Stimulated activated CD4-positive, alpha-beta T cell treated with anti-CD3 and anti-CD28 coated beads, Interleukin-1b, Interleukin-23, amount 100 ng/mL, for 24 hours (primary cell): ENCODE measurements around the gene BEX3.
"Not testable (repeated sequence)": the region's sequence is repeated elsewhere in the genome, so short reads cannot be mapped to it uniquely, and the experiment has no call there.

ENCODE experiments used
- DNase-seq, 4 experiments: peaks; one replicate each; pipeline ENCODE4 v3.0.0-alpha.2; 2020; ENCODE audit warnings: low read depth in 4 of 4, low spot score in 1 of 4

Gene BEX3

DNA sequence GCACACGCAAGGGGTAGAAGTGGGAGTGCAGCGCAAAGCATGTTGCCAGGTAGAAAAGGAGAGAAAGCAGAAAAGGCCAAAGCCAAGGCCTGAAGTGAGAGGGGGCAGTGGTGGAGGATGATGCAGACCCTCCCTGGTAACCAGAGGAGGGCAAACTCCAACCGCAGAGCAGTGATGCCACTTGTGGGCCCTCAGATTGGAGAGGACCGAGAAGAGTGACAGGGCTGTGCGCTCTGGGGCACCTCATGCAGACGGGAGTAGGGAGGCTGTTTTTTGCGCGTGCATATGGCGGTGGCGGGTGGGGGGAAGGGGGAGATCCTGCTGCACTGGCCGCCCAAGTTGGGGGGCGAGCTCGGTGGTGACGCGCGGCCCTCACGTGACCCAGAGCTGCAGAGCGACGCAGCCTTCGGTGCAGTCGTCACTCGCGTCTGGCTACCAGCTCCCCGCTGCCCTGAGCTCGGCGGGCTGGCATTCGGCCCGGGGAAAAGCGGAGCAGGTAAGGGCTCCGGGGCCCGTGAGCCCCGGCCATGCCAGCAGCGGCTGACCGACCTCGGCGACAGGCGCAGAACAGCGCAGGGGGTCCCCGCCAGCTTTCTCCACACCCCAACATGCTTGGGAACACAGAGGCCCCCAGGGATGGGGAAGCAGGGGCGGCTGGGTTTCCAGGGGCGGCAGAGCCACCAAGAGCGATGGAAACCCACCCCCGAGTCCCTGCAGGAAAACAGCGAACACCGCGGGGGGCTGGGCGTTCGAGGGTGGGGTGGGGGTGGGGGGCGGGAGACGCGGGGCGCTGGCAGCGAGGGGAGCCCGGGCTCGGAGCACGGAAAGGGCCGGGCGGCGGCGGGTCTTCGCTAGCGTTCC lies at the start of gene BEX3:
Gene BEX3, plus strand, starts transcription at position 421 of the 861 bp plus-strand sequence. CDS start 984 bp downstream, outside the sequence.
- no peak for DNase-seq

DNA sequence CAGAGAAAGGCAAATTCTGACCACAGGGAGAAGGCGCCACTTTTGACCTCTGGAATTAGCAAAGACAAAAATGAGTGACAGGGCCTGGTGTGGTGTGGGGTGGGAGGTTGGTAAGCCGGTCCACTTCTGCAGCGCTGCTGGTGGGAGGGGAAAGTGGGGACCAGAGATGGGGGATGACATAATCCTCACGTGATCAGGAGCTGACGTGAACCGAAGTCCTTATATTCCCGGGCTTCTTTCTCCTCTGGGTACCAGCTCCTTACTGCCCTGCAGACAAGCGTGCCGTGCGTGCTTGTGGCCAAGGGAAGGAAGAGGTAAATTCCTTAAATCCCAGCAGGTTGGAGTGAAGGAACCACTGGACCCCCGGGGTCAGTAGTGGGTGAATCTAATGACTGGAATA lies 46.3 kb upstream of the BEX3 start, which contains the start of gene TCEAL7:
Gene TCEAL7, plus strand, starts transcription at position 249 of the 400 bp plus-strand sequence. CDS start 1,165 bp downstream, outside the sequence.
- DNase-seq = no peak

DNA sequence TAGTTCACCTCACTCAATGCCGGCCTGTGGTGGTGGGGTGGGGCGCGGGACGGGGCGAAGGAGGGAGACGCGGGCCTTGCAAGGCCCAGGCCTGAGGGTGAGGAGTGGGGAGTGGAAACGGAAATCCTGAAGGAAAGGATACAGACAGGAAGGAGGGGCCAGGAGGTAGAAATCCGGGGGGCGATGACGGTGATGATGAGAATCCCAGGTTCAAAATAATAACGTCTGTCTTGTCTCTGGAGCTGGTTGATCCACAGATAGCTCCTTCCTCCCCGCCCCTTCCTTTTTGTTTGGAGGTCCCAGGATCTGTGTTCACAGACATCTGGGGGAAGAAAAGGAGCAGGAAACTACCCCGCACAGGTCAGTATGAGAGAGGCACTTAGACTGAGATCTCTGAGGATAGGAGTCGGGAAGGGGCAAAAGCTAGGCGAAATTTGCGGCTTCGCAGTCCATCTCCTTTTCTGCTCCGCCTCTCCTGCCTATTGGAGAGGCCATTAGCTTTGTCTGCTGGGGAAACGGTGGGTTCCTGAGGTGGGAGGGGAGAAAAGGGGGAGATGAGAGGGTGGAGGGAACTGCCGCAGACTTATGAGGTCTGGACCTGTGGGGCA lies 45.6 kb upstream of the BEX3 start:
- no peak for DNase-seq

DNA sequence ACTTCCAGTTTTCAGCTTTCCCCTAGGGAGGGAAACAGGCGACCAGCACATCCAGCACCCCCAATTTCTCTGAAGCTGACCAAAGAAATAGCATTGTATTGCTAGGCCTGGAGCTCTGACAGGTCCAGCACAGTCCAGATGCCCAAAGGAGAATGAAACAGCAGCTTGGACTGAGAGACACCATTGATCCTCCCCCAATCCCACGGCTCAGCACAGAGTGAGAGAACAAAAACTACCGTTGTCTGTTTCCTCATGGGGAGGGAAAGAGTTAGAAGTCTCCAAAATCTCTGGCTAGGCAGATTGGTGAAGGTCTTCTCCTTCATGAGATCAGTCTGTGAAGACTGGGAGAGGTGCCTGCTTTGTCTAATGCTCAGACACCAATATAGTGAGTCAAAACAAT lies 37.7 kb upstream of the BEX3 start:
- no peak for DNase-seq

DNA sequence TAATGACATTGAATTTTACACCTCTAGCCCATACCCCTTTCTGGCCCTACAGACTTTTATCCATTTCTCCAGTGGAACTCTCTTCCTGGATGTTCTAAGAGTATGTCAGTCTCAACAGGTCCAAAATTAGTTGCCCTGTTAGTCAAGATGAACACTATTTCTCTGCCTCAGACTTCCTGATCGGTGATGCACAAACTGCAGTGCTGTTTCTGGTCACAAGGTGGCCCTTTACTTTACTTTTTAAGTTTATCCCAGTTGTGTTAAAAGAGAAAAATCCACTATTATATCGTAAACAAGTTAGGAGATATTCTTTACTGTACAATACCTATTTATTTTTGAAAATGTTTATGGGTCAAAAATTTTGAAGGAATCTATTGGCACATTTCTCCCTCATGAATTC lies 33.2 kb upstream of the BEX3 start:
- peak in 2 of 4 experiments; percentile 12 to 25 for DNase-seq

DNA sequence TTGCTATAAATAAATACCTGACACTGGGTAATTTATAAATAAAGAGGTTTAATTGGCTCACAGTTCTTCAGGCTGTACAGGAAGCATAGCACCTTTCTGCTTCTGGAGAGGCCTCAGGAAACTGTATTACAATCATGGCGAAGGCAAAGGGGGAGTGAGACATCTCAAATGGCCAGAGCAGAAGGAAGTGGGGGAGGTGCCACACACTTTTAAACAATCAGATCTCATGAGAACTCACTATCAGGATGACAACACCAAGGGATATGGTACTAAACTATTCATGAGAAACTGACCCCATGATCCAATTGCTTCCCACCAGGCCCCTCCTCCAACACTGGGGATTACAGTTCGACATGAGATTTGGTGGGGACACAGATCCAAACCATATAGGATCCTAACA lies 31.7 kb upstream of the BEX3 start:
- DNase-seq = no peak

DNA sequence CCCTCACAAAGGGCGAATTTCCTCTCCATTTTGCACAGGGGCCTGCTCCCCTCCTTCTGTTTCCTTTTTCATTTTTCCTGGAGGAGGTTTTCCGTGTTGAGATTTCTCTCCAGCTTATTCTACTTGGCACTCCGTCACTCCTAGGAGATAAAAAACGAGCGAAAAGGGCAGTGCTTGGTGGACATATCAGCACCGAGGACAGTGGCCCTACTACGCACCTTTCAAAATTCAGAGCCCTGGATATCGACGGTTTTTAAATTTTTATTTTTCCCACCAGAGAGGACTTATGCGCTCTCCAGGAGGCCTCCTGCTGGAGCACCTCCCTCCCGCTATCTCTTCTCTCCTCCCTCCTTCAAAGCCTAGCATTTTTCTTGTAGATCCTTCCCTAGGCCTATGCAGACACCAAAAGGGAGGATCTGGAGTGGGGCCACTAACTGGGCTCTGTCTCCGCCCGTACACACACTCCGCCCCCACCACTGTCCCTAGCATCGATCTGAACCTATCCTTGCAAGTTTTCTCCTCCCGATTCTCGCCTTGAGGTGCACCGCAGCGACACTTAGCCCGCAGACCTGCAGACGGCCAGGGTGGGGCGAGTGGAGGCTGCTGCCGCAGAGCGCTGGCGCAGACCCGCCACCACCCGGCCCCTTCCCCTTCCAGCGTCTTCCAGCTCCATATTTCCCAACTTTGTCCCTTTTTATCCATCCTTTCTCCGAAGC lies 28.5 kb upstream of the BEX3 start:
- DNase-seq = no peak

DNA sequence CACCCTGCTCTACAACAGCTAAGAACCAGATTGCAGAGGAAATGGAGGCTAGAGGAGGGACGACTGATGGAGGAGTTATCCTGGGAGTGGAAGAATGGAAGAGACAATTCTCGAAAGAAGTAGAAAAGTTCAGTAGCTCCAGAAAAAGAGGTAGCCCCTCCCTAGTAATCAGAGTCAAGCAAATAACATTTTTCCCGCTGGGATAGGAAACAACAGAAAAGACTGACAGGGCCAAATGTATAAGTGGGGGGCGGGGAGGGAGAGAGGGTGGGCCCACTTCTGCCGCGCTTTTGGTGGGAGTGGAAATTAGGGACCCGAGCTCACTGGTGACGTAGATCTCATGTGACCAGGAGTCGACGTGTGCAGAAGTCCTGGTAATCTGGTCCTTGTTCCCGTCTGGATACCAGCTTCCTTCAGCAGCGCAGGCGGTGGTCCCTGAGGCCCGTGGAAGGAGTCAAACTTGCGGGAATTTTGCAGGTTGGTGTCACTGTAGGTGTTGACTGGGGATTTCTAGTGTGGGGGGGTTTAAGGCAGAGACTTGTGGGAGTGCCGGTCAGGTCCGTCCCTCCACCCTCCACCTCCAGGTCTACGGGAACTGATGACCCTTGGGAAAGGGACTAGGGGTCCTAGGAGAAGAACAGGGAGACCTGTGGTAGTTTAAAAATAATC lies 20.1 kb upstream of the BEX3 start, which contains the start of gene TCEAL9:
Gene TCEAL9, plus strand, starts transcription at position 377 of the 669 bp plus-strand sequence. CDS start 1,179 bp downstream, outside the sequence.
- no peak for DNase-seq

DNA sequence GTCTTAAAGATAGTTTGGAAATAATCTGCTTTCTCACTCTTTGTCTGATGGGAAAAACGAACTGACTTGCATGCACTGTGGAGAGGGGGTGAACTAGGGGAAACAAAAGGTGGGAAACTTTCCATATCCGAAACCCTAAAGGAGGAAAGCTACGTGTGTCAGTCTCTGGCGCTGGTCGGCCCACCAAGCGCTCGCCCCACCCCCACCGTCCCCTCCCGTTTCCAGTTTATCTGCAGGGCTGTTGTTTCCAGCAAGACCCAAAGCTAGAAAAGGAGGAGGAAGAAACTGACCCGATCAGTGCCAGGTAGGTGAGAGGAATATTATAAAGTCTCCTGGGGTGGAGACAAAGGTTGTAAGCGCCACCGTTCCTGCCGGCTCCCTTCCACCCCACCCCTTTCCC lies 19.5 kb upstream of the BEX3 start:
- DNase-seq = no peak

DNA sequence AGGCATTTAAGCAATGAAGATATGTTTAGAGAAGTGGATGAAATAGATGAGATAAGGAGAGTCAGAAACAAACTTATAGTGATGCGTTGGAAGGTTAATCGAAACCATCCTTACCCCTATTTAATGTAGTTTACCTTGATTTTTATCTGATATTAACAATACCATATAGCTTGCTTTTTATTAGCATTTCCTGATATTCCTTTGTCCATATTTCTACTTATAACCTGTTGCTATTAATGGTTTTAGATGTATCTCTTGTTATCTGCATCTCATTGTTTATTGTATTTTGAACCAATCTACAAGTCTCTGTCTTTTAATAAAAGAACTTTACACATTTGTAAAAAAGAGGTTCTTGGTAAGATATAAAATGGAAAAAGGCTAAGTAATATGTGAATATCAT lies 18.5 kb upstream of the BEX3 start:
- DNase-seq = no peak

DNA sequence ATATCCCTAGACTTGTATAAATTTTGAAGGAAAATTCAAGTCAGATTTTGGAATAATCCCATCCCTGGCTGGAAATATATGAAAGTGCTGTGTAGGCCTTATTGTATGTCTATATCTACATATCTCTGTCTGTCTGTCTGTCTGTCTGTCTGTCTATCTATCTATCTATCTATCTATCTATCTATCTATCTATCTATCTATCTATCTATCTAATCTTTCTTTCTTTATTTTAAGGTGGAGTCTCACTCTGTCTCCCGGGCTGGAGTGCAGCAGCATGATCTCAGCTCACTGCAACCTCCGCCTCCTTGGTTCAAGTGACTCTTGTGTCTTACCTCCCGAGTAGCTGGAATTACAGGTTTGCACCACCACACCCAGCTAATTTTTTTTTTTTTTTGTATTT lies 16.7 kb upstream of the BEX3 start:
- DNase-seq = not testable (repeated sequence)

DNA sequence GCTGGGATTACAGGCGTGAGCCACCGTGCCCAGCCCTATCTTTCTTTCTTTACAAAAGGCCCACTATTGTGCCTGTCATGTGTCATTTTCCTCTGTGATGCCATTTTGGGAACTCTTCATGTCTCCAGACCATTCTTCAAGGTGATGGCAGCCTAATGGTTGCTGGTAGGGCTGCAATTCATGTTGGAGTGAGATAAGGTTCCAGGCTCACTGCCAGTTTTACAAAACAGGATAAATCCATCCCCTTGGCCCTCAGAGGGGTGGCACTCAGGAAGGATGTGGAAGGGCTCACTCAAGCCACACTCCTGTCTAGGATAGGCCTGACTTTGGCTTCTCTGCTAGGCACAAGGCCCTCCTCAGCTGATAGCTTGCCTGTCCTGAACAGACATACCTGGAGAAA lies 16.2 kb upstream of the BEX3 start:
- DNase-seq = no peak

DNA sequence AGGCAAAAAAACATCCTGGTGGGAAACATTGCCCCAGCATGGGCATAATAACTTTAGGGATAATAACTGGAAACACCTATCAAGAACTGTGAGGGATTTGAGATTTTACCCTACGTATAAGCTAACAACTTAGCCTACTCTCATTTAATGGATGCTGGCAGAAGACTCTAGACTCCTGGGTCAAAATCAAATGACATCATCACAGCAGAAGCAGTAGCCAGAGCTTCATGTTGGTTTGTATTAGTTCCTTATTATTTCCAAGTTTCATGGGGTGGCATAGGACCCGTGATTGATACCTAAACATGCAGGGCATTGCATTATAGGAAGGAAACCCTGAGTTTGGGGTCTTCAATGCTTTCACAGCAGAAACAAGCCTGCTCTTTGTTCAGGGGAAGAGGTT lies 15.4 kb upstream of the BEX3 start:
- DNase-seq = no peak

DNA sequence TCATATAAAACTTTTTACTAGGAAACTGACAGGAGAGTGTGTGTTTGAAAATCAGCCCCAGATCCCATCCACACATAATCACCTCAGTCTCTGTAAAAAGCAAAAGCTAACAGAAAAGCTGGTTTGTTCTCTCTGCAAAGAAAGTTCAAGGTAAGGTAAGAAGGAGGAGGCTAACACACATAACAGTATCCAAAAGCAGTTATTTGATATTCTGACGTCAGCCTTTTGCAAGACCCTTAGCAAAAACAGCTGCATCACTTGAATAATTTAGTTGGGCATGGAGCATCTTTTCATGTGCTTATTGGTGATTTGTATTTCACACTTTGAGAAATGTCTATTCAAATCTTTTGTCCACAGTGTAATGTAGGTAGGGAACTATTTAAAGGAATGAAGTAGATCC lies 14.5 kb upstream of the BEX3 start:
- DNase-seq = no peak

DNA sequence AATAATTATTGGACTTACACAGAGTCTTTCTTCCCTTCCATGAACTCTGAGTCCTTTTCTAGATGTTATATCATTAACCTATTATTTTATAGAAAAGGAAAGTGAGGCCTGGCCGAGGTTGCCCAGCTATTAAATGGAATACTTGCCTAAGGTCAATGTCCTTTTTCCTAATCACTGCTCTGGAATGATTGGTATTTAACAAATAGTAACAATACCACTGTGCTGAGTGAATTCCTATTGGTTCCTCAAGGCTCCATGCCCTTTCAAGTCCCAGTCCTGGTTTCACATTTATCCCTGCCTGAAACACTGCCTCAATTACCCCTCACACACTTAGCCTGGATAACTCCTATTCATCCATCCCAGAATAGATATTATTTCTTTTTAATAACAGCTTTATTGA lies 13.9 kb upstream of the BEX3 start:
- DNase-seq = no peak

DNA sequence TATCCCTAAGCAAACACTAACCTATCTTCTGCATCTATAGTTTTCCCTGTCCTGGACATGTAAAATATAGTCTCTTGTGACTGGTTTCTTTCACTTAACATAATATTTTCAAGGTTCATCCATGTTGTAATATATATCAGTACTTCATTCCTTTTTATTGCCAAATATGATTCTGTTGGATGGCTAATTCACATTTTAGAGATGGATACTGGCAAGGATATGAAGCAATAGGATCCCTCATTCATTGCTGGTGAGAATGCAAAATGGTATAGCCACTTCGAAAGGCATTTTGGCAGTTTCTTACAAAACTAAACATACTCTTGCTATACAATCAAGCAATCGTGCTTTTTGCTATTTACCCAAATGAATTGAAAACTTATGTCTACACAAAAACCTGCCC lies 13.3 kb upstream of the BEX3 start:
- DNase-seq = no peak

DNA sequence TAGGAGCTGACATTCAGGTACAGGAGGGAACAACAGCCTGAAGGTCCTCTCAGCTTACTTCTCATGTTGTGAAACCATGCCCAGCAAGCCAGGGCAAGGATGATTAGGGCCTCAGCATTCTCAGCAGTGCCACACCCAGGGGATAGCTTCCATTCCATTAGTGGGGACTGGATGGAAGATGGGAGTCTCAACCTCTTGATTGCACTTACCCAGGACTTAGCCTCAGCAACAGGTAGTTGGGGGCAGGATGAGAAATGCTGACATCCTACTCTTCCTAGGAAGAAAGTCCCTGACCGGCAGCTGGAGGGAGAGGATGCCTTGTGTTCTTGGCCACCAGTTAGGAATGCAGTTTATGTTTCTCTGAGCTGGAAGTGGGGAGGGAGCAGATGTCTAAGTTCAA lies 8.8 kb upstream of the BEX3 start:
- no peak for DNase-seq

DNA sequence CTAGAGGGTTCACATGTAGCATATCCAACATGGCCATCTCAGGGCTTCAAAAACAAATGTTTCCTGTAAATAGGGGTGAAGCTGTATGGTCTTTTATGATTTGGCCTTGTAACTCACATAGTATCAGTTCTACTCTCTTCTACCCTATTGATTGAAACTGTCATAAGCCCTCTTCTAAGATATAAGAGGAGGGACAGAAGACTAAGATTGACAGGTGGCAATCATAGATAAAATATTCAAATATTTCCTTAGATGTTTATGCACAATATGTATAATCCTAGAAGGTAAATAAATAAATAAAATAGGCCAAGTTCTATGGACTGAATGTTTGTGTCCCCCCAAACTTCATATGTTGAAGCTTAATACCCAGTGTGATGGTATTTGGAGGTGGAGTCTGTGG lies 6.9 kb upstream of the BEX3 start:
- no peak for DNase-seq

DNA sequence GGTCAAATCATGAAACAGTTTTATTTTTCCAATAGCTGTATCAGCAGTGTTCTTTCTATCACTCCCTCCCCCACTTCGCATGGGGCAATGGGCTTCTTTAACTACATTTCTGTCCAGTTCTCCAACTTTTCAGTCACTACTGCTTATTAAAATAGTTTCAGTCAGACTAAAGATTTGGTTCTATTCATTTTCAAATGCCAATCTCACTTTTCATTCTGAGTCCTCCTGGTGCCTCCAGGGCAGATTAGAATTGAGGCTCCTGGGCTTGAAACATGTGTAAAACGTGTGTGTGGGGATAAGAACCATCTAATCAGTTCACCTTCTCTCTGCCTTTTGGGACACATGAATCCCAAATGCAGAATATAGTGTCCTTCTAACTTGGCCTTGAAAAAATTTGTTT lies 3.5 kb upstream of the BEX3 start:
- no peak for DNase-seq

DNA sequence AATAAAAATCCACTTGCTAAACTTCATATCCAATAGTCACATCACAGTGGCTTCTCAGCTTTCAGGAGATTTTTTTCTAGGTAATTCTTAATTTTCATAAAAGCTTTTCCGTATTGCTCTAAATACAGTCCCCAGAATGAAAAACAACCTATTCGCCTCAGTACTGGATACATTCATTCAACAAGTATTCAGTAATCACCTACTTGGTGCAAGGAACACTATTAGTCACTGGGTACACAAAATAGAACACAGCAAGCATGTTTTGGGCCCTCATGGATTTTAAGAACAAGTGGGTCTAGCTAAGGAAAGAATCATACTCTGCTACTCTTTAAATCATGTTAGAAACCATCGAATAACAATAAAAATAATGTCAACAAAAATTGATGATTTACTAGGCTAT lies 2.8 kb upstream of the BEX3 start:
- DNase-seq = no peak

DNA sequence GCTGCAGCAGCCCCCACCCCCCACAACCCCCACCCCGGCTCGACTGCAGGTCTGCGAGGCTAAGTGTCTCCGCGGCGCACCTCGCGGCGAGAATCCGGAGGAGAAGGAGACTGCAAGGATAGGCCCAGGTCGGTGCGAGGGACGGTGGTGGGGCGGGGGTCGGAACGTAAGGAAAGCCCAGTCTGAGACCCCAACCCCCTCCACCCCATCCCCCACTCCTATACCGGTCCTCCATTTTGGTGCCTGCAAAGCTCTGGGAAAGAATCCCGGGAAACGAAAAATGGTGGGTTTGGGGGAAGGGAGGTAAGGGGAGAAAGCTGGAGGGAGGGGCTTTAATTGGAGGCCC lies 614 bp downstream of the BEX3 start:
- DNase-seq = no peak
